Activated naive CD4-positive, alpha-beta T cell treated with anti-CD3 and anti-CD28 coated beads for 36 hours (primary cell): ENCODE results near the gene TMEM176A. TPM values are rescaled to one million over a fixed set of nuclear protein-coding genes. Genes with fewer than 3 reads are reported as not detected.

Source experiments
- CTCF ChIA-PET: fragments of 350-600 bp; sonication (Branson Sonifier 250); formaldehyde crosslinking; loops from one replicate; lab custom pipeline; 2021; ENCODE audit warnings: antibody characterized with exemption; lab: Charles Lee
- DNase-seq: peaks from one replicate; pipeline ENCODE4 v3.0.0-alpha.2; 2020
- H3K27ac Mint-ChIP-seq: one replicate; pipeline ENCODE4 v1.8.0; 2021; ENCODE audit warnings: mild to moderate bottlenecking, mixed read lengths
- H3K27me3 Mint-ChIP-seq: one replicate; pipeline ENCODE4 v1.8.0; 2021; ENCODE audit warnings: low read depth, mixed read lengths
- H3K36me3 Mint-ChIP-seq: one replicate; pipeline ENCODE4 v1.8.0; 2021; ENCODE audit warnings: low read depth, mixed read lengths
- H3K4me1 Mint-ChIP-seq: one replicate; pipeline ENCODE4 v1.8.0; 2021; ENCODE audit warnings: low read depth, mixed read lengths
- H3K4me3 Mint-ChIP-seq: one replicate; pipeline ENCODE4 v1.8.0; 2021; ENCODE audit warnings: mild to moderate bottlenecking, moderate library complexity, mixed read lengths
- H3K9me3 Mint-ChIP-seq: one replicate; pipeline ENCODE4 v1.8.0; 2021; ENCODE audit warnings: mixed read lengths
- intact Hi-C: fragments of 100-400 bp; cut with micrococcal nuclease; formaldehyde crosslinking; loops from one replicate; pipeline ENCODE4 v1.15.1; 2023
- total RNA-seq, 2 experiments: library from RNA; stranded (reverse); gene quantifications; one replicate each; pipeline ENCODE4 v1.2.3, GENCODE V29; 2021

Gene TMEM176A
- total RNA-seq, 2 experiments from 2014 or later = not detected

- intact Hi-C loops = no loop called here
- H3K4me1 Mint-ChIP-seq = no peaks in the 10 kb centered on the region
- CTCF ChIA-PET = no interaction called here
- H3K9me3 Mint-ChIP-seq = no peaks in the 10 kb centered on the region
- peaks cover 9% of the 10 kb centered on the region for H3K27me3 Mint-ChIP-seq
- no peak for DNase-seq
- H3K4me3 Mint-ChIP-seq = no peak overlapping the region
- H3K36me3 Mint-ChIP-seq = no peaks in the 10 kb centered on the region
- no peak overlapping the region for H3K27ac Mint-ChIP-seq
Observed at GRCh38 chr7:150824379-150825177, 24.0 kb downstream of the TMEM176A start.

GRCh38 chr7:150826061-150826849, 25.7 kb downstream of the TMEM176A start:
- Mint-ChIP-seq H3K27me3 (peaks cover 11% of the 10 kb centered on the region), H3K4me1 (no peaks in the 10 kb centered on the region), H3K36me3 (no peaks in the 10 kb centered on the region), H3K9me3 (no peaks in the 10 kb centered on the region), H3K27ac (no peak overlapping the region), H3K4me3 (no peak overlapping the region)
- no peak for DNase-seq
- CTCF ChIA-PET = no interaction called here
- intact Hi-C loops = no loop called here

- H3K9me3 Mint-ChIP-seq = no peaks in the 10 kb centered on the region
- peaks cover 14% of the 10 kb centered on the region for H3K27me3 Mint-ChIP-seq
- H3K36me3 Mint-ChIP-seq = no peaks in the 10 kb centered on the region
- no peaks in the 10 kb centered on the region for H3K4me1 Mint-ChIP-seq
- H3K27ac Mint-ChIP-seq = no peak overlapping the region
- CTCF ChIA-PET = no interaction called here
- intact Hi-C loops = no loop called here
- no peak for DNase-seq
- no peak overlapping the region for H3K4me3 Mint-ChIP-seq
Observed at GRCh38 chr7:150828384-150828783, 27.8 kb downstream of the TMEM176A start.

GRCh38 chr7:150829426-150829825, 28.9 kb downstream of the TMEM176A start:
- no peaks in the 10 kb centered on the region for H3K36me3 Mint-ChIP-seq
- peaks cover 18% of the 10 kb centered on the region for H3K27me3 Mint-ChIP-seq
- no peaks in the 10 kb centered on the region for H3K4me1 Mint-ChIP-seq
- no peaks in the 10 kb centered on the region for H3K9me3 Mint-ChIP-seq
- no peak overlapping the region for H3K4me3 Mint-ChIP-seq
- intact Hi-C loops = no loop called here
- H3K27ac Mint-ChIP-seq = no peak overlapping the region
- CTCF ChIA-PET = no interaction called here
- no peak for DNase-seq

GRCh38 chr7:150830937-150831336, 30.4 kb downstream of the TMEM176A start:
- Mint-ChIP-seq H3K4me3 (no peak overlapping the region), H3K36me3 (no peaks in the 10 kb centered on the region), H3K4me1 (no peaks in the 10 kb centered on the region), H3K9me3 (no peaks in the 10 kb centered on the region), H3K27ac (no peak overlapping the region), H3K27me3 (peaks cover 18% of the 10 kb centered on the region)
- intact Hi-C loops = no loop called here
- DNase-seq = no peak
- CTCF ChIA-PET = no interaction called here

- no peak overlapping the region for H3K4me3 Mint-ChIP-seq
- peaks cover 13% of the 10 kb centered on the region for H3K27me3 Mint-ChIP-seq
Observed at GRCh38 chr7:150831851-150832250, 31.3 kb downstream of the TMEM176A start.

GRCh38 chr7:150835019-150835418, 34.5 kb downstream of the TMEM176A start:
- CTCF ChIA-PET = no interaction called here

More at GRCh38 chr7:150831851-150832250, 31.3 kb downstream of the TMEM176A start:
- intact Hi-C loops = no loop called here
- CTCF ChIA-PET = interaction anchor here (0.8 kb wide), 1 partner anchor 155 kb away, joined by 3 read pairs; no protein-coding TSS in a partner anchor
- no peak overlapping the region for H3K27ac Mint-ChIP-seq
- H3K4me1 Mint-ChIP-seq = no peaks in the 10 kb centered on the region
- H3K36me3 Mint-ChIP-seq = no peaks in the 10 kb centered on the region
- DNase-seq = no peak
- H3K9me3 Mint-ChIP-seq = no peaks in the 10 kb centered on the region

GRCh38 chr7:150835702-150836280, 35.2 kb downstream of the TMEM176A start:
- no peak for DNase-seq
- CTCF ChIA-PET = interaction anchor here (0.6 kb wide), 2 partner anchors 52 to 459 kb away, joined by 3 to 4 read pairs; no protein-coding TSS in a partner anchor
- Mint-ChIP-seq H3K4me3 (no peak overlapping the region), H3K9me3 (no peaks in the 10 kb centered on the region), H3K4me1 (no peaks in the 10 kb centered on the region), H3K27me3 (peaks cover 6% of the 10 kb centered on the region), H3K27ac (no peak overlapping the region), H3K36me3 (no peaks in the 10 kb centered on the region)
- intact Hi-C loops = no loop called here

More at GRCh38 chr7:150835019-150835418, 34.5 kb downstream of the TMEM176A start:
- Mint-ChIP-seq H3K27me3 (peaks cover 8% of the 10 kb centered on the region), H3K27ac (no peak overlapping the region), H3K36me3 (no peaks in the 10 kb centered on the region), H3K9me3 (no peaks in the 10 kb centered on the region), H3K4me1 (no peaks in the 10 kb centered on the region), H3K4me3 (no peak overlapping the region)
- intact Hi-C loops = no loop called here
- DNase-seq = no peak

GRCh38 chr7:150838965-150839650, 38.5 kb downstream of the TMEM176A start:
- H3K36me3 Mint-ChIP-seq = no peaks in the 10 kb centered on the region
- CTCF ChIA-PET = no interaction called here
- no peaks in the 10 kb centered on the region for H3K9me3 Mint-ChIP-seq
- H3K27me3 Mint-ChIP-seq = no peaks in the 10 kb centered on the region
- no peaks in the 10 kb centered on the region for H3K4me1 Mint-ChIP-seq
- H3K27ac Mint-ChIP-seq = no peak overlapping the region
- H3K4me3 Mint-ChIP-seq = no peak overlapping the region
- DNase-seq = no peak
- intact Hi-C loops = no loop called here

- CTCF ChIA-PET = interaction anchor here (0.7 kb wide), 1 partner anchor 35 kb away, joined by 3 read pairs; no protein-coding TSS in a partner anchor
- Mint-ChIP-seq H3K27me3 (no peaks in the 10 kb centered on the region), H3K36me3 (no peaks in the 10 kb centered on the region), H3K4me1 (no peaks in the 10 kb centered on the region), H3K4me3 (no peak overlapping the region), H3K9me3 (no peaks in the 10 kb centered on the region), H3K27ac (no peak overlapping the region)
- no peak for DNase-seq
- intact Hi-C loops = no loop called here
Observed at GRCh38 chr7:150842018-150842417, 41.4 kb downstream of the TMEM176A start.

GRCh38 chr7:150842716-150843115, 42.1 kb downstream of the TMEM176A start:
- Mint-ChIP-seq H3K9me3 (no peaks in the 10 kb centered on the region), H3K4me3 (no peak overlapping the region), H3K4me1 (no peaks in the 10 kb centered on the region), H3K27ac (no peak overlapping the region), H3K27me3 (no peaks in the 10 kb centered on the region), H3K36me3 (no peaks in the 10 kb centered on the region)
- intact Hi-C loops = no loop called here
- CTCF ChIA-PET = interaction anchor here (0.7 kb wide), 1 partner anchor 34 kb away, joined by 3 read pairs; no protein-coding TSS in a partner anchor
- no peak for DNase-seq

- H3K27me3 Mint-ChIP-seq = peaks cover 4% of the 10 kb centered on the region
- H3K4me3 Mint-ChIP-seq = no peak overlapping the region
- no peak for DNase-seq
- H3K4me1 Mint-ChIP-seq = no peaks in the 10 kb centered on the region
- H3K36me3 Mint-ChIP-seq = no peaks in the 10 kb centered on the region
- CTCF ChIA-PET = no interaction called here
- intact Hi-C loops = no loop called here
- no peak overlapping the region for H3K27ac Mint-ChIP-seq
- H3K9me3 Mint-ChIP-seq = no peaks in the 10 kb centered on the region
Observed at GRCh38 chr7:150845421-150845861, 44.9 kb downstream of the TMEM176A start.
